Upper lobe of left lung (tissue), 4 donors: ENCODE measurements around the gene BORCS8.

Experiments used
- CTCF ChIP-seq, 6 experiments: fragments of 450-650 bp in 4 of 6; fragments of 200-600 bp in 2 of 6; sonication (generic) in 2 of 6; IDR thresholded peaks; one replicate each; pipeline ENCODE4 v1.5.1; 2016 to 2019; ENCODE audit warnings: antibody characterized with exemption in 6 of 6
- POLR2A ChIP-seq, 4 donors: fragments of 450-650 bp; IDR thresholded peaks; one replicate each; pipeline ENCODE4 v1.5.1; 2016 to 2017; ENCODE audit warnings: antibody characterized with exemption in 4 of 4, mild to moderate bottlenecking in 2 of 4
- POLR2AphosphoS5 ChIP-seq, 2 donors: sonication (generic); formaldehyde crosslinking; IDR thresholded peaks; one replicate each; pipeline ENCODE4 v1.5.1; 2017; ENCODE audit warnings: antibody characterized with exemption in 2 of 2

DNA sequence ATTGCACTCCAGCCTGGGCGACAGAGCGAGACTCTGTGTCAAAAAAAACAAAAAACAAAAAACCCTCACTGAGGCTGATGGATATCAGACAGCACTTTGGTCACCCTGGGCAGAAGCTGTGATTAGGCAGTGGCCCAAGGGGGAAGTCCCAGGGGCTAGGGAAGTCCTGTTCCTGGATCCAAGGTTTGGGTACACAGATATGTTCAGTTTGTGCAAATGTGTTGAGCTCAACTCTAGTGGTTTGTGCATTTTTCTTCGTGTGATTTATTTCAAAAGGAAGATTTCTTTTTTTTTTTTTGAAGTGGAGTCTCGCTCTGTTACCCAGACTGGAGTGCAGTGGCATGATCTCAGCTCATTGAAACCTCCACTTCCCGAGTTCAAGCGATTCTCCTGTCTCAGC lies 34.1 kb downstream of the BORCS8 start:
- TF ChIP-seq POLR2A (IDR thresholded peaks at IDR 0.05): no peak
- TF ChIP-seq CTCF (IDR thresholded peaks at IDR 0.05): no peak
- TF ChIP-seq POLR2AphosphoS5 (IDR thresholded peaks at IDR 0.05): no peak
